Measurements from ENCODE around the gene FGR.

Gene FGR

DNA sequence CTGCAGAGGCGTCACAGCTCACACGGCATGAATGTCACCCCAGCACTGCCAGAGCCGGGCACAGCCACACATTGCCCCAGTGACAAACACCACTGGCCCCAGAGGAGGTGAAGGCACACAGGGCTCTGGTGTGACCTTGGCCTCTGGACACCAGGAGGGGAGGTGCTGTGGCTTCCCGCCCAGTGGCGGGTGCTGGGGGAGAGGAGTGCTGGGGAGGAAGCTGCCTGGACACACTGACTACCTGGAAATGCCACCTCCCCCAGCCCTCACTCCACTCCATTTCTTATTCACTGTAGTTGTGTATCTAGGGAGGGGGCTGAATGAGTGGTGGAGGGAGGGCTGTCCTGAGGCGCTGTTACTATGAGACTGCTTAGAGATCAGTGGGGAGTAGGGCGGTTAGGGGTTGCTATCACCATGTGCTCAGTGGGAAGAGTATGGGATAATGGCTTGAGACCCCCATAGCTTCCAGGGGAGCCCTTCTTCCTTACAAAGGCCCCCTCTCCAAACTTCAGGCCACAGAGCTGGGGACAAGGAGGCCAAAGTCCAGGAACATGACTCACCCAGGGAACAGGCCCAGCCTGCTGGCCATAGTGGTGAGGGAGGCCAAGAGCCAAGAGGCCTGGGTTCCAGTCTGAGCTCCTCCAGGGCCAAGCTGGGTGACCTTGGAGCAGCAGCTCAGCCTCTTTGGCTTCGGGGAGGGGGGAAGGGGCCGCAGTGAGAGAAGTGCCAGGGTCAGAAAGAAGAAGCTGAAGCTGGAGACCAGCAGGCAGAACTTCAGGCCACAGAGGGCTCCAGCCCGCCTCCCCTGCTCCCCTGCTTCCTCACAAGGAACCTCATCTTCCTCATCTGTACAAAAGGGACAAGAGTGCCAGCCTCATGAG, 71.2 kb downstream of the FGR start:
- no peak for FAIRE-seq
- DNase-seq (ENCODE audit: insufficient read length, low spot score): no peak
- TF ChIP-seq POLR2AphosphoS5 (IDR thresholded peaks at IDR 0.05; ENCODE audit: low read depth, low read length) (no peak), PAX5 (IDR thresholded peaks at IDR 0.05; ENCODE audit: insufficient read depth, low read length, severe bottlenecking) (no peak), POU2F2 (IDR thresholded peaks at IDR 0.05; ENCODE audit: low read depth, low read length) (no peak), TAF1 (IDR thresholded peaks at IDR 0.05; ENCODE audit: low read depth, low read length) (no peak), SPI1 (IDR thresholded peaks at IDR 0.05; ENCODE audit: low read depth, low read length) (no peak), POLR2A (IDR thresholded peaks at IDR 0.05; ENCODE audit: low read depth, low read length) (no peak)

- TF ChIP-seq TAF1 (IDR thresholded peaks at IDR 0.05; ENCODE audit: low read depth, low read length) (no peak), POLR2AphosphoS5 (IDR thresholded peaks at IDR 0.05; ENCODE audit: low read depth, low read length) (no peak)
- DNase-seq (ENCODE audit: insufficient read length, low spot score): no peak
- FAIRE-seq: no peak
Observed at GRCh38 chr1:27563341-27563590, 71.7 kb downstream of the FGR start.

- TF ChIP-seq POLR2A (IDR thresholded peaks at IDR 0.05; ENCODE audit: low read depth, low read length): no peak
- TF ChIP-seq POU2F2 (IDR thresholded peaks at IDR 0.05; ENCODE audit: low read depth, low read length): no peak
- TF ChIP-seq TAF1 (IDR thresholded peaks at IDR 0.05; ENCODE audit: low read depth, low read length): no peak
- no peak for TF ChIP-seq POLR2AphosphoS5 (IDR thresholded peaks at IDR 0.05; ENCODE audit: low read depth, low read length)
- TF ChIP-seq PAX5 (IDR thresholded peaks at IDR 0.05; ENCODE audit: insufficient read depth, low read length, severe bottlenecking): no peak
- TF ChIP-seq SPI1 (IDR thresholded peaks at IDR 0.05; ENCODE audit: low read depth, low read length): no peak
- no peak for DNase-seq (ENCODE audit: insufficient read length, low spot score)
- peak; percentile 96 for FAIRE-seq
Observed at GRCh38 chr1:27562534-27563340, 72.2 kb downstream of the FGR start.
